GM23338 (cell line): Measurements from ENCODE around the gene SRSF12. TPM values are rescaled to one million over a fixed set of nuclear protein-coding genes. Genes with fewer than 3 reads are reported as not detected.
A peak's percentile ranks its signal among the peaks of the same experiment; 100 is the strongest.

Experiments used
- ATAC-seq: fragments of 200-7000 bp; cut with Tn5 transposase; 3 replicates; pipeline ENCODE4 v1.9.1; 2020
- DNase-seq: peaks from one replicate; pipeline ENCODE4 v3.0.0-alpha.2; 2015; ENCODE audit warnings: low spot score
- H2AFZ ChIP-seq: fragments of 200-600 bp; sonication (generic); 2 replicates; pipeline ENCODE4 v1.8.0; 2016; ENCODE audit warnings: antibody characterized with exemption, mild to moderate bottlenecking, moderate library complexity
- H3F3A ChIP-seq: fragments of 200-600 bp; sonication (generic); replicated peaks from 2 replicates; pipeline ENCODE4 v1.8.0; 2017; ENCODE audit warnings: antibody characterized with exemption, mixed run types, low read depth
- H3K27ac ChIP-seq: fragments of 200-600 bp; sonication (generic); 2 replicates; pipeline ENCODE4 v1.6.1; 2016; ENCODE audit warnings: low read depth
- H3K27me3 ChIP-seq: fragments of 200-600 bp; sonication (generic); 2 replicates; pipeline ENCODE4 v1.8.0; 2016; ENCODE audit warnings: mild to moderate bottlenecking, mixed run types, moderate library complexity; ENCODE audit not compliant: insufficient read depth
- H3K36me3 ChIP-seq: fragments of 200-600 bp; sonication (generic); 2 replicates; pipeline ENCODE4 v1.8.0; 2016; ENCODE audit warnings: mild to moderate bottlenecking; ENCODE audit not compliant: insufficient read depth
- H3K4me1 ChIP-seq: fragments of 200-600 bp; sonication (generic); 2 replicates; pipeline ENCODE4 v1.8.0; 2016; ENCODE audit warnings: mild to moderate bottlenecking, moderate library complexity; ENCODE audit not compliant: insufficient read depth
- H3K4me2 ChIP-seq: fragments of 200-600 bp; sonication (generic); 2 replicates; pipeline ENCODE4 v1.7.1; 2017; ENCODE audit warnings: mixed run types
- H3K4me3 ChIP-seq: fragments of 200-600 bp; sonication (generic); 2 replicates; pipeline ENCODE4 v1.6.1; 2016; ENCODE audit warnings: mixed run types
- H3K79me2 ChIP-seq: fragments of 200-600 bp; sonication (generic); replicated peaks from 2 replicates; pipeline ENCODE4 v1.8.0; 2017; ENCODE audit warnings: mild to moderate bottlenecking; ENCODE audit not compliant: insufficient read depth
- H3K9me2 ChIP-seq: fragments of 200-600 bp; sonication (generic); 2 replicates; pipeline ENCODE4 v1.8.0; 2017; ENCODE audit not compliant: insufficient read depth
- H4K20me1 ChIP-seq: fragments of 200-600 bp; sonication (generic); replicated peaks from 2 replicates; pipeline ENCODE4 v1.8.0; 2017; ENCODE audit warnings: mild to moderate bottlenecking; ENCODE audit not compliant: insufficient read depth
- H3K27ac Mint-ChIP-seq: 2 replicates; pipeline ENCODE4 v1.8.0; 2020; ENCODE audit warnings: inconsistent platforms, mild to moderate bottlenecking, moderate library complexity, mixed read lengths
- H3K27me3 Mint-ChIP-seq: 3 replicates; pipeline ENCODE4 v1.8.0; 2022; ENCODE audit warnings: low read depth, mild to moderate bottlenecking, moderate library complexity, mixed read lengths, inconsistent platforms; ENCODE audit not compliant: insufficient read depth, poor library complexity
- H3K36me3 Mint-ChIP-seq: 3 replicates; pipeline ENCODE4 v1.8.0; 2021; ENCODE audit warnings: low read depth, mild to moderate bottlenecking, inconsistent platforms, moderate library complexity, mixed read lengths
- H3K4me1 Mint-ChIP-seq: 3 replicates; pipeline ENCODE4 v1.8.0; 2020; ENCODE audit warnings: mild to moderate bottlenecking, inconsistent platforms, mixed read lengths
- H3K4me3 Mint-ChIP-seq: 3 replicates; pipeline ENCODE4 v1.8.0; 2021; ENCODE audit warnings: moderate library complexity, mild to moderate bottlenecking, inconsistent platforms, mixed read lengths
- H3K9me3 Mint-ChIP-seq: 3 replicates; pipeline ENCODE4 v1.8.0; 2020; ENCODE audit warnings: moderate library complexity, mild to moderate bottlenecking, inconsistent platforms, mixed read lengths
- CREB1 ChIP-seq: fragments of 250-450 bp; sonication (Bioruptor Pico); IDR thresholded peaks from 2 replicates; pipeline ENCODE4 v1.5.0; 2020; ENCODE audit warnings: low read depth, mild to moderate bottlenecking, moderate library complexity
- CTCF ChIP-seq, 2 experiments: fragments of 200-600 bp in 1 of 2; sonication (generic) in 1 of 2; conservative IDR thresholded peaks; 2 replicates each; pipeline versions ENCODE4 v1.5.1 to v1.6.1; 2016 to 2017; ENCODE audit warnings: antibody characterized with exemption in 2 of 2, low read depth in 2 of 2, mild to moderate bottlenecking in 2 of 2, moderate library complexity in 1 of 2
- ETS1 ChIP-seq: IDR thresholded peaks from 2 replicates; pipeline ENCODE4 v1.6.1; 2016; ENCODE audit warnings: antibody characterized with exemption
- EZH2 ChIP-seq: fragments of 200-600 bp; sonication (generic); IDR thresholded peaks from one replicate; pipeline ENCODE4 v1.8.0; 2017; ENCODE audit warnings: antibody characterized with exemption, mild to moderate bottlenecking, low read depth; ENCODE audit not compliant: unreplicated experiment
- JUNB ChIP-seq: IDR thresholded peaks from one replicate; pipeline ENCODE4 v1.6.1; 2016; ENCODE audit warnings: antibody characterized with exemption; ENCODE audit not compliant: unreplicated experiment
- NANOG ChIP-seq: IDR thresholded peaks from 2 replicates; pipeline ENCODE4 v1.6.1; 2016; ENCODE audit warnings: antibody characterized with exemption, borderline replicate concordance
- REST ChIP-seq: IDR thresholded peaks from one replicate; pipeline ENCODE4 v1.6.1; 2018; ENCODE audit warnings: antibody characterized with exemption; ENCODE audit not compliant: unreplicated experiment
- STAT1 ChIP-seq: IDR thresholded peaks from one replicate; pipeline ENCODE4 v1.6.1; 2016; ENCODE audit warnings: antibody characterized with exemption; ENCODE audit not compliant: unreplicated experiment
- ZNF114 ChIP-seq: fragments of 250-450 bp; sonication (Bioruptor Pico); IDR thresholded peaks from 2 replicates; pipeline ENCODE4 v1.5.0; 2020; ENCODE audit warnings: mild to moderate bottlenecking, moderate library complexity
- ZNF331 ChIP-seq: fragments of 250-450 bp; sonication (Bioruptor Pico); IDR thresholded peaks from 2 replicates; pipeline ENCODE4 v1.5.0; 2020; ENCODE audit warnings: low read depth, mild to moderate bottlenecking, moderate library complexity
- ZNF462 ChIP-seq: fragments of 250-450 bp; sonication (Bioruptor Pico); IDR thresholded peaks from 2 replicates; pipeline ENCODE4 v1.5.0; 2020; ENCODE audit warnings: mild to moderate bottlenecking, moderate library complexity
- polyA plus RNA-seq: library from polyadenylated mRNA; unstranded; fragments of >200 nt; fragmentation: Nextera tagmentation; extraction: Ambion mirVana; gene quantifications from 2 replicates; pipeline ENCODE4 v1.2.1, GENCODE V29; 2016
- total RNA-seq: library from RNA; depleted of rRNA; stranded (reverse); fragments of >200 nt; shearing (Covaris generic); gene quantifications from 2 replicates; pipeline ENCODE4 v1.2.3, GENCODE V29; 2014

The SRSF12 gene
- total and polyA plus RNA-seq, 2 experiments from 2014 or later = 3.6 TPM

GRCh38 chr6:89162047-89162371 lies 44.1 kb upstream of the SRSF12 start (continued):
- TF ChIP-seq ETS1 = no peak
- no peak for TF ChIP-seq STAT1
- TF ChIP-seq NANOG = no peak
- no peak for TF ChIP-seq ZNF331 (CRISPR knock-in tag)
- no peak for TF ChIP-seq JUNB
- no peak for TF ChIP-seq REST
- TF ChIP-seq EZH2 = no peak

GRCh38 chr6:89161326-89162046 lies 43.6 kb upstream of the SRSF12 start:
- H3K9me2 ChIP-seq = no peaks in the 10 kb centered on the region
- H3F3A ChIP-seq = no peaks in the 10 kb centered on the region
- Mint-ChIP-seq H3K27me3 (no peaks in the 10 kb centered on the region), H3K27ac (no peak overlapping the region), H3K36me3 (peaks cover 4% of the 10 kb centered on the region; the same call in 1 of the 3 replicates), H3K4me1 (peaks cover 4% of the 10 kb centered on the region; the same call in 2 of the 3 replicates), H3K4me3 (no peak overlapping the region), H3K9me3 (no peaks in the 10 kb centered on the region)
- peak; percentile 65 for DNase-seq
- no peak overlapping the region for H3K4me3 ChIP-seq
- no peak for TF ChIP-seq CREB1 (CRISPR knock-in tag)
- TF ChIP-seq ZNF114 (CRISPR knock-in tag) = no peak
- 0 out of 2 replicates have a peak, but pooled peaks have one; percentile 20 for TF ChIP-seq ZNF462
- TF ChIP-seq CTCF (conservative IDR thresholded peaks at IDR 0.05; ENCODE audit: low read depth in 2 of 2) = peak; percentile 60 to 84
- no peaks in the 10 kb centered on the region for H3K36me3 ChIP-seq
- no peak overlapping the region for H2AFZ ChIP-seq
- ATAC-seq = peak; percentile 96
- no peaks in the 10 kb centered on the region; the same call in 1 of the 2 replicates for H4K20me1 ChIP-seq
- H3K27me3 ChIP-seq = no peaks in the 10 kb centered on the region
- H3K4me2 ChIP-seq = no peak overlapping the region
- H3K4me1 ChIP-seq = no peaks in the 10 kb centered on the region
- H3K27ac ChIP-seq = no peak overlapping the region
- H3K79me2 ChIP-seq = no peaks in the 10 kb centered on the region
